ENCODE data around the gene H2BK1. TPM values are rescaled to one million over a fixed set of nuclear protein-coding genes. Genes with fewer than 3 reads are reported as not detected.

H2BK1 gene
- total RNA-seq, result not detected in 2 replicates

GRCh38 chr7:151210087-151210854 lies at the start of gene H2BK1:
TSS of gene H2BK1 (minus strand) at chr7:151210488. CDS start at chr7:151210318, 170 bp downstream.

DNA sequence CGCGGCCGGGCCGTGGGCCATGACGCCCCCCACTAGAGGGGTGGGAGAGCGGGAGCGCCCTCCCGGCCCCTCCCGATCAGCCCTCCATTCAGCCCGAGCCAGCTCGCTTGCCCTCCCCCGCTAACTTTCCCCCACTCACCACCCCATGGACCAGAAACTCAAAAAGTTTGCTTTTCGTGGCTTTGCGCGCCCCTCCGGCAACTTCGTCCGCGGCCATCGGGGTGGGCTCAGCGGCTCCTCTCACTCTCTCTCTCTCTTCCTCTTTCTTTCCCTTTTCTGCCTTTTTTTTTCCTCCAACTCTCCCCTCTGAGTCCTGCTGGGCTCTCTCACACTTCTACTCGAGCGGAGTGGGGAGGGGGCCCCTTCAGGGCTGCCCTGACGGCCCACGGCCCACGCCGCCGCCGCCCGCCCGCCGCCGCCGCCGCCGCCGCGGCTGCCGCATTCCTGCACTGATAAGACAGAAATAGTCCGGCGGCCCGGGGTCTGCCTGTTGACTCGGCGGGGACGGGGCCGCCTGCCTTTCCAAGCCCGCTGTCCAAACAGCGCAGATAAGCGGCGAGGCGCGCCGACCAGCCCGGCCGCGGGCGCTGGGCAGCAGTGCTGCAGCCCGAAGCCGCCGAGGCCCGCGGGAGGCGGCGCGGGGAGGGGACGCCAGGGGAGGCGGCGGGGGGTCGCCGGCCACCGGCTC lies 38.2 kb upstream of the H2BK1 start, which contains the start of gene SMARCD3:
Gene SMARCD3 (minus strand): TSS at position 349 of the 688 bp plus-strand sequence. CDS start 132 bp downstream, at position 217.

DNA sequence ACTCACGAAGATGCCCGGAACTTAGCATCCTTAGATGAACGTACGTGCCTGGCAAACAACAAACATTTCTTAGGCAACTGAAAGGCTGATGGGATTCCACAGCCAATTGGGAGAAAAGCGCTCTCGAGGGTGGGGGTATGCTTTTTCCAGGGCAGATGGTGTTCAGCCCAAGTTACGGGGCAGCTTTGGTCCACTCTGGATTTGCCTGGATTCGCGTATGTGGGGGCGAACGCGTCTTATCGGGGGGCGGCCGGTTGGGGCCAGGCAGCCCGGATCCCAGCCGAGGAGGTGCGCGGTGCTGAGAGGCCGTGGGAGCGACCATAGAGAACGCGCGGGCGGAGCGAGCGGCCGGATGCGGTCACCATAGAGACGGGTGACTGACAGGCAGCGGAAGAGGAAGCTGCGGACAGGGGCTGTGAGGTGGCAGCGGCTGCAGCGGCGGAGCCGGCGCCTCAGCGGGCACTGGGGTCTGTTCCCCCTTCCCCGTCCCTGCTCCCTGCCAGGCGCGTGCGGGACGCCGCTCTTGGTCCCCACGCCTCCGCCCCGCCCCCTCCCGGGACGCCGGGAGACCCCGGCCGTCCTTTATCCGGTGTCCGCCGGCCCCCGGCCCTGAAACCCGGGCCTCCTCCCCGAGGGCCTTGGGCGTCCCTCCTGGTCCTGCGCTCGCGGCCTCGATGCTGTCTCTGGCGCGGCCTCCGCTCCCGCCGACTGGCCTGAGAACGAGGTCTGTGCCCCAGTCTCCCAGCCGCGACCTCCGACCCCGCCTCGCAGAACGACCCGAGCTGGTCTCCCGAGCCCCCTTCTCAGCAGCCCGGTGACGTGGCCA lies 22.0 kb upstream of the H2BK1 start, which contains the start of gene CHPF2:
Gene CHPF2 (plus strand): TSS at position 393 of the 826 bp plus-strand sequence. CDS start 1,529 bp downstream, outside the sequence.

DNA sequence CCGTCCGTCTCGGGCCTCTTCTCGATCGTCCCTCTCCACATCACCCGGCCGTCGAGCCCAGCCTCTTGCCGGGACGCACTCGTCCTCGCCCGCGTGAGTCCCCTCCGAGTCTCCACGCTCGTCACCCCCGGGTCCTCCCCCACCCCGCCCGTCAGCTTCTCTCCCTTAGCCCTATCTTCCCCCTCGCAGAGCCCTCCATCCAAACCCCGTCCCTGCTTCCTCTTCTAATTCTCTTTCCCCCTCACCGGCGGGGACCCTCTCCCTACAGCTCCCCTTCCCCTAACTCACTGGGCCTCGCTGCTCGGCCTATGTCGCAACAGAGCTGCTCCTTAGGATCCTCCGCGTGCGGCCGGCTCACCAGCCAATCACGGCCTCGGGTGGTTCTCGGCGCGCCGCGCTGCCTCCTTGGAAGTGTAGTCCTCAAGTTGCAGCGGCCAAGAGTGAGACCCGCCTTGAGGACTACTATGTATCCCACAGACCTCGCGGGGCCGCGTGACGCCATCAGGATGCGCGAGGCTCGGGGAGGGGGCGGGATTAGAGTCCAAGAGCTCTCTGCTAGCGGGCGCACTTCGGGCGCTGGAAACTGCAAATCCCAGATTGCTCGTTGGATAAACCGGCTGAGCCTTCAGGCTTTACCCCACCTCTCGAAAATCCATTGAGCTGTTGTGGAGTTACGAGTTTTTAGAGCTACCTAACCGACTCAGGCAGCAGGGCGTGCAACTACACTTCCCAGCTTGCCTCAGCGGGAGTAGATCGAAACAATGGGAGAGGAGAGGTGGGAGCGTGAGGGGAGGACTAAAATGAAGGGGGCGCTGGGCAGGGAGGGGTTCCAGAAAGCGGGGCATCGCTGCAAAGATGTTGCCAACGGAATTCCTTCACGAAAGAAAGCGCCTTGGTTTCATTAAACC lies 16.8 kb upstream of the H2BK1 start, which contains the start of gene ABCF2:
Gene ABCF2 (minus strand): TSS at position 331 of the 908 bp plus-strand sequence. CDS start 747 bp downstream, outside the sequence.

GRCh38 chr7:151186640-151187408 lies 23.5 kb downstream of the H2BK1 start, which contains the start of gene ASB10:
TSS of gene ASB10 (minus strand) at chr7:151187250. CDS start at chr7:151187130, 120 bp downstream.

DNA sequence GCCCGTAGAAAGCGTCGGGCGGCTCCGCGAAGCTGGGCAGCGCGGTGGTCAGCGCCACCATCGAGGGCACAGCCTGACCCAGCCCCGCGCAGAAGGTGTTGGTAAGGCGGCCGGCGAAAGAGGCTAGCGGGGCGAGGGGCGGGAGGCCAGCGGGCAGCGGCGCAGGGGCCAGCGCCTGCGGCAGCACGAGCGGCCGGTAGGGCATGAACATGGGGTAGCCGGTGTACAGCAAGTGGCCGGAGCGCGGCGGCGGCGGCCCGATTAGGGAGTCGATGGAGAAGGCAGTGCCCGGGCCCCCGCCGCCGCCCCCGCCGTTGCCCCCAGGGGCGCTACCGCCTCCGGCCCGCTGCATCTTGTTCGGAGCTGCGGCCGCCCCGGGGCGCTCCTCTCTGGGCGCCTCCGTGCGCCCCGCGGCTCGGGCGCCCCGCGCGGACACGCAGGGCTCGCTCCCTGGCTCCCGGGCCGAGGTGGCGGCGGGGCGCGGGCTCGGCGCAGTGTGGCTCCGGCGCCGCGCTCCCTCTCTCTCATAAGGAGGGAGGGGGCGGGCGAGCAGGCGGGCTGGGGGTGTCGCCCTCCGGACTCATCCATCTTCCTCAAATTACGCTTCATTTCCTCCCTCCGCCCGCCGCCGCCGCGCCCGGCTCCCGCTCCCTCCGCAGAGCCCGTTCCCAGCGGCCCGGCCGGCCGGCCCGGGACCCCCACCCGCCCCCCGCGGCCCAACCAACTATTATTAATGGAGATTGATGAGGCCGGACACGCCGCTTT lies 42.9 kb downstream of the H2BK1 start, which contains the start of gene GBX1:
Gene GBX1 (minus strand): TSS at position 498 of the 765 bp plus-strand sequence. CDS start 146 bp downstream, at position 352.

Other genes starting within 250 kb of the H2BK1 start
- under 0.01 and 0.14 TPM in 2 replicates for gene KCNH2, start 232.2 kb downstream of the H2BK1 start, total RNA-seq
- 0.14 and 0.34 TPM in 2 replicates for gene NOS3, start 219.5 kb downstream of the H2BK1 start, total RNA-seq
- gene ATG9B, start 186.0 kb downstream of the H2BK1 start, total RNA-seq, result 1.00 and 1.7 TPM in 2 replicates
- gene ABCB8, start 182.0 kb downstream of the H2BK1 start, total RNA-seq, result 19.5 and 24.8 TPM in 2 replicates
- gene ASIC3, start 162.0 kb downstream of the H2BK1 start, total RNA-seq, result 0.28 and 0.34 TPM in 2 replicates
- gene CDK5, start 152.6 kb downstream of the H2BK1 start, total RNA-seq, result 8.9 and 17.7 TPM in 2 replicates
- gene SLC4A2, start 150.9 kb downstream of the H2BK1 start, total RNA-seq, result 46.8 and 80.0 TPM in 2 replicates
- gene FASTK, start 129.7 kb downstream of the H2BK1 start, total RNA-seq, result 50.6 and 58.6 TPM in 2 replicates
- 14.7 and 22.9 TPM in 2 replicates for gene TMUB1, start 127.0 kb downstream of the H2BK1 start, total RNA-seq
- gene AGAP3, start 124.0 kb downstream of the H2BK1 start, total RNA-seq, result 57.8 and 138 TPM in 2 replicates
- not detected in 2 replicates for gene GBX1, start 42.8 kb downstream of the H2BK1 start, total RNA-seq
- gene ASB10, start 23.2 kb downstream of the H2BK1 start, total RNA-seq, result not detected in 2 replicates
- gene ABCF2, start 16.7 kb upstream of the H2BK1 start, total RNA-seq, result 64.9 and 83.0 TPM in 2 replicates
- 26.0 and 48.8 TPM in 2 replicates for gene CHPF2, start 22.0 kb upstream of the H2BK1 start, total RNA-seq
- 1.4 and 5.6 TPM in 2 replicates for gene SMARCD3, start 38.2 kb upstream of the H2BK1 start, total RNA-seq
- gene NUB1, start 131.3 kb upstream of the H2BK1 start, total RNA-seq, result 32.5 and 48.6 TPM in 2 replicates
- 7.3 TPM in 1 of 2 replicates, not detected in the other for gene WDR86, start 199.6 kb upstream of the H2BK1 start, total RNA-seq
- 0.14 TPM in 1 of 2 replicates, not detected in the other for gene CRYGN, start 229.7 kb upstream of the H2BK1 start, total RNA-seq